ENCODE data around the gene CD3D. TPM values are rescaled to one million over a fixed set of nuclear protein-coding genes. Genes with fewer than 3 reads are reported as not detected.
A peak's percentile ranks its signal among the peaks of the same experiment; 100 is the strongest.
"Not testable (repeated sequence)": the region's sequence is repeated elsewhere in the genome, so short reads cannot be mapped to it uniquely, and the experiment has no call there.

Gene CD3D
- total RNA-seq, 2 donors from 2014 or later = 337 to 341 TPM

GRCh38 chr11:118314988-118315411, 27.5 kb downstream of the CD3D start:
- H3K27ac Mint-ChIP-seq = peak overlapping the region; percentile 77 to 96
- ATAC-seq (no peak), DNase-seq (ENCODE audit: low spot score in 2 of 2) (no peak)
- peaks cover 34 to 35% of the 10 kb centered on the region in 2 donors for H3K36me3 Mint-ChIP-seq
- no peaks in the 10 kb centered on the region for H3K9me3 Mint-ChIP-seq

- peak overlapping the region in 1 of 2 donors; percentile 45 for H3K27ac Mint-ChIP-seq
- no peaks in the 10 kb centered on the region for H3K9me3 Mint-ChIP-seq
- DNase-seq (ENCODE audit: low spot score in 2 of 2) (no peak), ATAC-seq (no peak)
- H3K36me3 Mint-ChIP-seq = peaks cover 45 to 52% of the 10 kb centered on the region in 2 donors
Observed at GRCh38 chr11:118313242-118313641, 29.3 kb downstream of the CD3D start.

GRCh38 chr11:118312328-118312727, 30.2 kb downstream of the CD3D start:
- no peak for ATAC-seq

DNA sequence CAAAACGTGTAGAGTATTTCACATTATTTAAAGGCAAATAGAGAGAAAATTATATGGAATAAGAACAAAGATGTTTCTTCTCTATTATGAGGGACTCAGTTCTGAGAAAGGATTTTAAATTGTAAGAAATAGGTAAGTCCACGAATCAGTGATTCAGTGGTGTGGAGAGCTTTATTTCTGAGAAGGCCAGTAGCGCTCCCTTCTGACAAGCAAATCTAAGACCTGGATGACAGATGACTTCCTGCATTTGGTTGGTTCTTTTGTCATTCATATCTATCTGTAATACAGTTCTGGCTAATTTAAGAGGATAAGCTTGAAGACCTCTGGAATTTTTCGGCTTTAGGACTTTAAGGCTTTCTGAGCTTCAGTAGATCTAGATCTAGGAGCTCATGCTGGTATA, 31.0 kb downstream of the CD3D start:
- H3K9me3 Mint-ChIP-seq = no peaks in the 10 kb centered on the region
- no peak for DNase-seq (ENCODE audit: low spot score in 2 of 2)
- peaks cover 53 to 63% of the 10 kb centered on the region in 2 donors for H3K36me3 Mint-ChIP-seq
- no peak for ATAC-seq
- H3K27ac Mint-ChIP-seq = peak overlapping the region in 1 of 2 donors; percentile 82

More at GRCh38 chr11:118312328-118312727, 30.2 kb downstream of the CD3D start:
- Mint-ChIP-seq H3K36me3 (peaks cover 50 to 59% of the 10 kb centered on the region in 2 donors), H3K27ac (peak overlapping the region; percentile 5 to 67), H3K9me3 (no peaks in the 10 kb centered on the region)
- no peak for DNase-seq (ENCODE audit: low spot score in 2 of 2)

GRCh38 chr11:118310781-118311485, 31.6 kb downstream of the CD3D start:
- ATAC-seq = no peak
- H3K9me3 Mint-ChIP-seq = no peaks in the 10 kb centered on the region
- H3K27ac Mint-ChIP-seq = peak overlapping the region in 1 of 2 donors; percentile 82
- DNase-seq (ENCODE audit: low spot score in 2 of 2) = no peak
- peaks cover 56 to 66% of the 10 kb centered on the region in 2 donors for H3K36me3 Mint-ChIP-seq

DNA sequence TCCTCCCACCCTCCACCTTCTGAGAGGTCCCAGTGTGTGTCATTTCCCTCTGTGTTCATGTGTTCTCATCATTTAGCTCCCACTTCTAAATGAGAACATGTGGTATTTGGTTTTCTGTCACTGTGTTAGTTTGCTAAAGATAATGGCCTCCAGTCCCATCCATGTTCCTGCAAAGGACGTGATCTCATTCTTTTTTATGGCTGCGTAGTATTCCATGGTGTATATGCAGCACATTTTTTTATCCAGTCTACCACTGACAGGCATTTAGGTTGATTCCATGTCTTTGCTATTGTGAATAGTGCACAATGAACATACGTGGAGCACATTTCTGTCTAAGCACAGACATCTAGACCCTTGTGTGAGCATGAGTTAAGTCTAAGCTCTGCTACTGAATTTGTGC, 32.2 kb downstream of the CD3D start:
- H3K36me3 Mint-ChIP-seq = peaks cover 58 to 67% of the 10 kb centered on the region in 2 donors
- H3K9me3 Mint-ChIP-seq = no peaks in the 10 kb centered on the region
- no peak for ATAC-seq
- peak overlapping the region in 1 of 2 donors; percentile 82 for H3K27ac Mint-ChIP-seq
- DNase-seq (ENCODE audit: low spot score in 2 of 2) = no peak

- Mint-ChIP-seq H3K36me3 (peaks cover 64 to 74% of the 10 kb centered on the region in 2 donors), H3K27ac (peak overlapping the region; percentile 7 to 77)
- peak; percentile 9 to 49 for ATAC-seq
- DNase-seq (ENCODE audit: low spot score in 2 of 2); H3K9me3 Mint-ChIP-seq: not testable (repeated sequence)
Observed at GRCh38 chr11:118308995-118309528, 33.4 kb downstream of the CD3D start.

GRCh38 chr11:118306556-118306955, 35.9 kb downstream of the CD3D start:
- DNase-seq (ENCODE audit: low spot score in 2 of 2) (peak; percentile 44 to 68), ATAC-seq (peak; percentile 70 to 78)
- Mint-ChIP-seq H3K9me3 (no peaks in the 10 kb centered on the region), H3K27ac (peak overlapping the region; percentile 92 to 97), H3K36me3 (peaks cover 47 to 66% of the 10 kb centered on the region in 2 donors)

DNA sequence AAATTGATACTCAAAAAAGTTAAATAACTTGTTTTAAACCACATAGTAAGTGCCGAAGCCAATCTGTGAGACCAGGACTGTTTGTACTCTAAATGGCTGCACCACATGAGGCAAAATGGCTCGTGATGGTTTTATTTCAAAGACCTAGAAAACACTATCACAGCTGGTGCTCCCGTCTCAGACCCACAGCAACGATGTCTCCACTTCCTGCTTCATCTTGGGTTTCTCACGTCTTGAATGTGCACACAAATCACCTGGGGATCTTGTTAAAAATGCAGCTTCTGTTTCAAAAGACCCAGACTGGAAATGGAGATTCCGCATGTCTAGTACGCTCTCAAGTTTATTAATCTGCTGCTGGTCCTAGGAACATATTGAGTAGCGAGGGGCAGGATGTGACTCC, 36.8 kb downstream of the CD3D start:
- peaks cover 42 to 60% of the 10 kb centered on the region in 2 donors for H3K36me3 Mint-ChIP-seq
- no peaks in the 10 kb centered on the region for H3K9me3 Mint-ChIP-seq
- H3K27ac Mint-ChIP-seq = peak overlapping the region; percentile 97 to 100
- DNase-seq (ENCODE audit: low spot score in 2 of 2) = no peak
- peak in 1 of 2 donors; percentile 17 for ATAC-seq

GRCh38 chr11:118304568-118305248, 37.8 kb downstream of the CD3D start, which contains the start of gene CD3E:
TSS of gene CD3E (plus strand) at chr11:118304730. CDS start at chr11:118304953, 223 bp downstream.
- Mint-ChIP-seq H3K36me3 (peaks cover 42 to 50% of the 10 kb centered on the region in 2 donors), H3K27ac (peak within 1 kb of the TSS; percentile 97 to 100), H3K9me3 (no peaks in the 10 kb centered on the region)
- ATAC-seq (peak; percentile 72 to 74), DNase-seq (ENCODE audit: low spot score in 2 of 2) (peak; percentile 57 to 70)

GRCh38 chr11:118304227-118304567, 38.3 kb downstream of the CD3D start:
- ATAC-seq = peak; percentile 15 to 50
- H3K9me3 Mint-ChIP-seq = no peaks in the 10 kb centered on the region
- no peak for DNase-seq (ENCODE audit: low spot score in 2 of 2)
- peak overlapping the region; percentile 97 to 100 for H3K27ac Mint-ChIP-seq
- peaks cover 41 to 45% of the 10 kb centered on the region in 2 donors for H3K36me3 Mint-ChIP-seq

GRCh38 chr11:118301600-118302195, 40.8 kb downstream of the CD3D start:
- ATAC-seq = no peak
- Mint-ChIP-seq H3K9me3 (no peaks in the 10 kb centered on the region), H3K36me3 (peaks cover 19 to 20% of the 10 kb centered on the region in 2 donors), H3K27ac (no peak overlapping the region)
- DNase-seq (ENCODE audit: low spot score in 2 of 2) = no peak

DNA sequence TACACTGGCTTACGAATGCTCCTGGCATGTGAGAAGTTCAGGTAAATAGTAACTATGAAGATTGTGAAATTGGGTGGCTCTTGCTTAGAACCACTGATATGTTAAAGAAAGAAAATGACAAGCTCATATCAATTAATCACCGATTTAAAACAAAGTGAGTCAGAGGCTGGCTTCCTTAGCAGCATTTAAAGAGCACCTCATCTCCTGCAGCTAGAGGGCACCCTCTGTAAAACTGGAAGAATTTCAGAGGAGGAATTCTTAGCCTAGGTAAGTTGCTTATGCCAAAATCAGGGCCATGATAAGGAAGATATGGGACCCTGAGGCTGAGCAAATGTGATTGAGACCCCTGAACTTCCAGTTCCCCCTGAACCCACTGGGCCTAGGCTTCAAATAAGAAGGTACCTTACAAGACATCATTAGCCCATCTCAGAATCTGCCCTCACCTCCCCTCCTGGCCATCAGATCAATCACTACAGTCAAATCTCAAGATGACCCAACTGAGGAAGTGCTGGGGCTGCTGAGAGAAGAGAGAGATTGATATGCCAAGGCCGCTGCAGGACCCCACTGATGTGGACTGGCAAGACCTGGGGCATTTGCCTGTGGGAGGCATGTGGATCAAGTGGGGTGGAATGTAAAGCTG, 46.6 kb downstream of the CD3D start:
- no peaks in the 10 kb centered on the region for H3K36me3 Mint-ChIP-seq
- ATAC-seq (peak; percentile 69 to 84), DNase-seq (ENCODE audit: low spot score in 2 of 2) (no peak)
- H3K9me3 Mint-ChIP-seq = no peaks in the 10 kb centered on the region
- peak overlapping the region; percentile 44 to 68 for H3K27ac Mint-ChIP-seq

GRCh38 chr11:118295199-118295598, 47.3 kb downstream of the CD3D start:
- H3K27ac Mint-ChIP-seq = peak overlapping the region in 1 of 2 donors; percentile 68
- no peaks in the 10 kb centered on the region for H3K36me3 Mint-ChIP-seq
- ATAC-seq (peak in 1 of 2 donors; percentile 17), DNase-seq (ENCODE audit: low spot score in 2 of 2) (no peak)
- no peaks in the 10 kb centered on the region for H3K9me3 Mint-ChIP-seq

- no peak overlapping the region for H3K27ac Mint-ChIP-seq
- peaks cover 0 to 4% of the 10 kb centered on the region in 2 donors for H3K9me3 Mint-ChIP-seq
- H3K36me3 Mint-ChIP-seq = peaks cover 0 to 6% of the 10 kb centered on the region in 2 donors
- DNase-seq (ENCODE audit: low spot score in 2 of 2) (no peak), ATAC-seq (no peak)
Observed at GRCh38 chr11:118294053-118294452, 48.5 kb downstream of the CD3D start.

- Mint-ChIP-seq H3K36me3 (peaks cover 0 to 6% of the 10 kb centered on the region in 2 donors), H3K9me3 (peaks cover 0 to 4% of the 10 kb centered on the region in 2 donors), H3K27ac (no peak overlapping the region)
- ATAC-seq (no peak), DNase-seq (ENCODE audit: low spot score in 2 of 2) (no peak)
Observed at GRCh38 chr11:118291477-118292135, 50.9 kb downstream of the CD3D start.
